ENCODE measurements around the gene KIF22.

DNA sequence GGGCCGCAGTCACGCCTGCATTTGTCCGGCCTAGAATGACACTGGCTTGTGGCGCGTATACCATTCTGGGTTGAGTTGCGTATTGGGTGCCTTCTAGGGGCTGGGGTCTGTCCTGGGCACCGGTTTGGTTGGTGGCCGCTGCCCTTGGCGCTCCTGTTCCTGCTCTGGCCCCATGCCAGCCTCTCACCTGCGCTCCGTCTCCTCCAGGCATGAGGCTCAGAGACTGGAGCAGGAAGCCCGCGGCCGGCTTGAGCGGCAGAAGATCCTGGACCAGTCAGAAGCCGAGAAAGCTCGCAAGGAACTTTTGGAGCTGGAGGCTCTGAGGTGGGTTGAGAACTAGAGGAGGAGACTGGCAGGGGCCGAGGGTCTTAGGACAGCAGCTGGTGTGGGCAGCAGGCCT, 55.1 kb downstream of the KIF22 start:
- no peak for TF ChIP-seq POLR2A (IDR thresholded peaks at IDR 0.05)
- TF ChIP-seq, protein P1, sequence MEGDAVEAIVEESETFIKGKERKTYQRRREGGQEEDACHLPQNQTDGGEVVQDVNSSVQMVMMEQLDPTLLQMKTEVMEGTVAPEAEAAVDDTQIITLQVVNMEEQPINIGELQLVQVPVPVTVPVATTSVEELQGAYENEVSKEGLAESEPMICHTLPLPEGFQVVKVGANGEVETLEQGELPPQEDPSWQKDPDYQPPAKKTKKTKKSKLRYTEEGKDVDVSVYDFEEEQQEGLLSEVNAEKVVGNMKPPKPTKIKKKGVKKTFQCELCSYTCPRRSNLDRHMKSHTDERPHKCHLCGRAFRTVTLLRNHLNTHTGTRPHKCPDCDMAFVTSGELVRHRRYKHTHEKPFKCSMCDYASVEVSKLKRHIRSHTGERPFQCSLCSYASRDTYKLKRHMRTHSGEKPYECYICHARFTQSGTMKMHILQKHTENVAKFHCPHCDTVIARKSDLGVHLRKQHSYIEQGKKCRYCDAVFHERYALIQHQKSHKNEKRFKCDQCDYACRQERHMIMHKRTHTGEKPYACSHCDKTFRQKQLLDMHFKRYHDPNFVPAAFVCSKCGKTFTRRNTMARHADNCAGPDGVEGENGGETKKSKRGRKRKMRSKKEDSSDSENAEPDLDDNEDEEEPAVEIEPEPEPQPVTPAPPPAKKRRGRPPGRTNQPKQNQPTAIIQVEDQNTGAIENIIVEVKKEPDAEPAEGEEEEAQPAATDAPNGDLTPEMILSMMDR (IDR thresholded peaks at IDR 0.05) = no peak

All from Peyer's patch (tissue), 4 donors.